Brain pericyte (primary cell): ENCODE results near the gene COQ3.
"Not testable (repeated sequence)": the region's sequence is repeated elsewhere in the genome, so short reads cannot be mapped to it uniquely, and the experiment has no call there.

Experiments
- DNase-seq: peaks from one replicate; pipeline ENCODE4 v3.0.0-alpha.2; 2012; ENCODE audit warnings: low read depth, low spot score

COQ3 gene

DNA sequence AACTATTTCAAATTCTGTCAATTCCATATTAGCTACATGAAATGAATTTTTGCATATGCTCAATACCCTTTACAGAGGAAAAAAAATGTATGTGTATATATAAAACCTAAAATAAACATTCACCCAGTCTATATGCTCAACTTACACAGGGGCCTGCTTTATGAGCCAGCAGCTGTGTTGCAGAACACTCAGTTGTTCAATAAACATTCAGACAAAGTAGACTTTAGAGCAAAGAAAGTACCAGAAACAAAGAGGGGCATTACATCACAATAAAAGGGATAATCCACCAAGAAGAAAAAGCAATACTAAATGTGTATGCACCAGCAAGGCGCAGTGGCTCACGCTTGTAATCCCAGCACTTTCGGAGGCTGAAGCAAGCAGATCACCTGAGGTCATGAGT is 9.5 kb downstream of the COQ3 start:
- no peak for DNase-seq

DNA sequence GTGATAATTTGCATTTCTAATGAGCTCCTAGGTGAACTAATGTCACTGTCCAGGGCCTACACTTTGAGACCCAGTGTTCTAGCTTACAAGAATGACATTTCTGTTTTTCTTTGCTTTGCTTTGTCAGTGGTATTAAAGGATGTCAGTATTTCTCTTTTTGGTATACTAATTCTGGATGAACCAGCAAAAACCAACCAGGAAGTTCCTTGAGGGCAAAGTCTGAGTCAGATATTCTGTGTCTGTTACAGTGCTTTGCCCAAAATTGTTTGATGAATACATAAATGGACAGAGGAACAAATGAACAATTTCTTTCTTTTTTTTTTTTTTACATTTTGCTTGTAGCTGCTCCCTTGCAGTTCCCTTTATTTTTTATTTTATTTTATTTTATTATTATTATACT is 15.4 kb downstream of the COQ3 start:
- no peak for DNase-seq

DNA sequence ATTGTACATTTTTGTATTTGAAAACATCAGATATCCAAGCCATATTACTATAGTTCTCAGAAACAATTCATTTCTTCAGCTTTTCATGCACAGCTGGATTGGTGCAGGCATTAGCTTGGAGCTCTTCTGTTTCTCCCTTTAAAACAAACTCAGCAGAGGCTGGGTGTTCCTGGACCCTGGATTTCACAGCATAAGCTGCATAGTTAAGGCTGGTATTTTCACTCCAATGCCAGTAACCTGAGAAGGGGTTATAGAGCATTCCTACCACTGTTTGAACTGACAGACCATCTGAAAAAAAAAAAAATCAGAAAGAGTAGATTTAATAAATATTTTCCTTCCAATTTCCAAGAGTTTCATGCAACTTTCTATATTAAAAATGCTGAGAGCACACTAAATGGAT is 24.5 kb downstream of the COQ3 start:
- no peak for DNase-seq

DNA sequence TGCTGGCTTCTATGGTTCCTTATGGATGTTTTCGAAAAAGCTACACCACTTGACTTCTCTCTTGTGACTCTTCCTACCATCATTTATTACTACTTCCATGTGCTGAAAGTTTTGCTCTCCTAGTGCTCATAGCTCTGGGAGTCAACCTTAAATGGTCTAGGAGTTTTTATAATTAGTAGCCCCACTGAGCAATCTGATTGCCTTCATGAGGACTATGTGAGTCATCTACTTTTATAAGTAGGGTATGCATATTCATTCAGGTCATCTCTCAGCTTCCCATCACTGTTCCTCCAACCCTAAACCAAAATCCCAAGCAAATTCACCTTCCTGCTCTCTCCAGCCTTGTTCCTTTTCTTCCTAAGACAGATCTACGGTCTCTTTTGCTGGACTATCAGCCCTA is 27.1 kb downstream of the COQ3 start:
- no peak for DNase-seq

DNA sequence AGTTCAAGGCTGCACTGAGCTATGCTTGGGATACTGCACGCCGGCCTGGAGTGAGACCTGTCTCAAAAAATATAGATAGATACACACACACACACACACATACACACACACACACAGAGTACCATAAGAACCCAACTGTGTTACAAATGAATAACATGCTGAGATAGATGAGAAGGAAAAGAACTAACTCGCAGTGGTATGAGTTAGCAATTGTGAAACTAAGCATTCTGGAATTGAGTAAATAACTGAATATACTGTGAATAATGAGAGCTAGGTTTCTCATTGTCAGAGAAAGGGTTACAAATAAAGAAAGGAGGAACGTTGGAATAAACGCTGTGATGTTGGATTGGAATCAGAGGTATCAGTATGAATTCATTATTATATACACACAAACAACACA is 30.0 kb downstream of the COQ3 start:
- no peak for DNase-seq

DNA sequence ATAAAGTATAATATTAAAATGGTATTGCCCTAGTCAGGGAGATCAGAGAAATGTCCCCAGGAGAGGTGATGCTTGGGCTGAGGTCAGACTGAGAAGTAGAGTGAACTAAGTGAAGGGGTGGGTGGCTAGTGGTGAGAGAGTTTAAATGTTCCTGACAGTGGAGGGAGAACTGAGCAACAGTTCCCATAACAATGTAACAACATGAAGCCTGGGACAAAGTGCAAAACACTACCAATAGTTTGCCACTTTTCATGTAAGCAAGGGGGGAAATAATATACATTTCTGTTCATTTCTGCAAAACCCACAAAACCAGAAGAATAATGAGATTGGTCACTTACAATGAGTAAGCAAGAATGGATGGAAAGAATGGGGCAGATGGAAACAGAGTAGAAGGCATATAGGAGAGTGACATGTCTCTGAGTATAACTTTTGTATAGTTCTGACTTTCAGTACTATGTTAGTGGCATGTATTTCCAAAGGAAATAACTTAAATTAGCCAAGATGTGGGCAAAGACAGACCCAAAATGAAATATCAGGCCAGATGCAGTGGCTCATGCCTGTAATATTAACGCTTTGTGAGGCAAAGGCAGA is 31.2 kb downstream of the COQ3 start:
- no peak for DNase-seq

DNA sequence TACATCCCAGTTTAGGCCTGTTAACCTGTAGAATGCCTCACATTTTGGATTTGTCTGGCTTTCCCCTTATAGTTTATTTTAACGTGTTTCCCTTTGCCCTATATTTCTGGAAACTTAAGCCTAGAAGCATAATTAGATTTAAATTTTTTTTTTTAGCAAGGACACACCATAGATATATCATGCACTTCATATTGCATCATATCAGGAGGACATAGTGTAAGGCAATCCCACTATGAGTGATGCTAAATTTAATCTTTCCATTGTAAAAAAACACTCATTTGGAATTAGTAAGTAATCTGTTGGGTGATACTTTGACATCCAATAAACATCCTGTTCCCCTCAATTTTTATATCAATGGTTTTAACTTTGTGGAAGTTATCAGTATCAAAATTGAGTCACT is 34.2 kb downstream of the COQ3 start:
- no peak for DNase-seq

DNA sequence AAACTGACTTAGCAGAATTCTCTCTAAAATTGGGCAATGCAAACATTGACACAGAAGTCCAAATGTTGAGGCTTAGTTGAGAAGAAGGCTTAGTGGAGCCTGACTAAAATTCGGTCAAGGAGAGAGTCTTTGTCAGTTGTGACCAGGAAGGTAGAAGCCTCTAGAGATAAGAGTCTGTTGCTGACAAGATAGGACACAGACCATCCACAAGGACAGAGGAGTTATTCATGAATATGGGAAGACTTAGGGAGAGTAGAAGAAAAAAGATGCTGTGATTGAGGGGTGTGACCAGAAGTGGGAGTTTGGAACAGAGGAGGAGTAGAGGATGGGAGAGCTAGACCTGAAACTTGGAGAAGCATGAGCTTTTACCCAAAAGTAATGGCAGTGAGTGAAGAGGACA is 37.4 kb downstream of the COQ3 start:
- DNase-seq, result no peak

DNA sequence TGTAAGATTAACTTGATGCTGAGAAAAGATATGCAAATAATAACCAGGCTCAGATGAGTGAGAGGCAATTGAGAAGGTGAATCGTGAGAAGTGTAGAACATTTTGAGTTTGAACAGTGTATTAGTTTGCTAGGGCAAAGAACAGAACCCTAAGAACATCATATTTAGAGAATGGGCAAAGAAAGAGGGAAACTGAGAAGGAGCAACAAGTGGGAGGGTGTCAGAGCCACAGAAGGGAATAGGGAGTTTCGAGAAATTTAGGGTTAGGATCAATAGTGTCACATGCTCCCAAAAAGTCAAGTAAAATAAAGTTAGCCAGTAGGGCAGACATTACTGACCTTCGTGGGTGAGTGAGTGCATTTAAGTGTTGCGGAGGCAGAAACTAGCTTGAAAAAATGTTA is 39.0 kb downstream of the COQ3 start:
- DNase-seq, result no peak

DNA sequence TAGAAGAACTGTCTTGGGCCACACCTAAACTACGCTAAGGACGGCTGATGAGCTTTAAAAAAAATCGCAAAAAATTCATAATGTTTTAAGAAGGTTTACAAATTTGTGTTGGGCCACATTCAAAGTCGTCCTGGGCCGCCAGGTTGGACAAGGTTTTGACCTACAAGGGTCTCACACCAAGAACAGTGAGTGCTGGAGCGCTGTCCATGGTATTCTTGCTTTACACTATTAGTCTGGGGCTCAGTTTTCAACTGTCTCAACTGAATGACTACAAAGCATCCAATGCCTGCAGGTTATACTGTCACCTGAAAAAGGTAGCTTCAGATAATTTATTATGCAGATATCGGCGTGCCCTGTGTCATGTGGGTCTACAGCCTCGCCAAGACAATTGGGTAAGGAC is 40.9 kb downstream of the COQ3 start:
- no peak for DNase-seq

DNA sequence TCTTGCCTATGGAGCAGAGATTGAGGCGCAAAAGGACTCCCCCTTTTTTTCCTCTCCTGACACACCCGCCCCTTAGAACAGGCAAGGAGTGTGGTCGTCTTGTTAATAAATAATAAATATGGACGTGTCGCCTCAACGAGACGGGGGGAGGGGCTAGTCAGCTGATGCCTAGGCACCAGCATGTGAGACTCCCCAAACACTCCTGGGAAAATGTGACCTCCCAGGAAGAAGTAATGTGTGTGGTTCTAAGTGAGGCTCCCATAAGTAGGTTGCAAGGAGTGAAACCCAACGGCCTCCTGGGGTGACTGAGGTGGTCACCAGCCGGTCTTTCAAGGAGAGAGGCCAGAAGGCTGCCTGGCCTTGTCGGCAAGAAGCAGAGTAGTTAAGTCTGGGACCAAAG is 43.4 kb downstream of the COQ3 start:
- no peak for DNase-seq

DNA sequence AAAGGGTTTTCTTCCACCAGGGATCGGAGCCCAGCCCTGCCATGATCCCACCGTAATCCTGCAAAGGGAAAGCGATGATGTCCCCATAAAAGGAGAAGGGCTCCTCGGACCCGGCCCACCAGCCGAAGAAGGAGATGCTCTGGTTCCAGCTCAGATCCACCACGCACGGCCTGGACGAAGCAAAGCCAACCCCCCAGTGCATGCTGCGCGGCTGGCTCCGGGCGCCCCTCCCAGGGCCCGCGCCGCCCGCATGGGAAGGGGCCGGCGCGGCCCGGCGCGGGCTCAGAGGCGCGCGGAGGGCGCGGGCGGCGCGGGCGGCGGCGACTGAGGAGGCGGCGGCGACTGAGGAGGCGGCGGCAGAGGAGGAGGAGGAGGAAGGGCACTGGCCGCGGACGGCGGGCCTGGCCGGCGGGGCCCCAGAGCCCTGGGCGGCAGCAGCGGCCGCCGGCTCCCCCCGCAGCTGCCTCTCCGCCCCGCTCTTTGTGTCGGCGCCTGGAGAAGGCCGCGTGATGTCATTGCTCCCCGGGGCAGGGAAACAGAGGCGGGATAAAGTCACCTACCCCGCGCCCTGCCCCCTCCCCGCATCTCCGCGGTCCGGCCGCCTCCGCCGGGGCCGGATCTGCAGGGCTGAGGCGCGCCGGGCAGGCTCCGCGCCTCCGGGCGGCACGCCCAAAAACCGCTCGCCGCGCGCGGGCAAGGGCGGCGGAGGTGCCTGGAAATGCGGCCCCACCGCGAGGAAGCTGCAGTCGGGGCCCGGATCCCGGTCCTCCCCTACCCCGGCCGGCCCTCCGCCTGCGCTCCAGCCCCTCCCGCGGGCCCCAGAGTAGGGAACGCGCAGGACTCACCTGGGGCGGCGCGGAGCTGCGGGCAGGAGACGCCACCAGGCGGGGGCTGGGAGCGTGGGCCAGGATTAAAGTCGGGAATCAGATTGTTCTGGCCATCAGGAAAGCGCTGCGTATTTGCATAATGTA is 44.5 kb downstream of the COQ3 start, which contains the start of gene FAXC:
TSS of gene FAXC (minus strand) at position 504 of the 971 bp plus-strand sequence. CDS start at position 202, 302 bp downstream.
- DNase-seq, result no peak

DNA sequence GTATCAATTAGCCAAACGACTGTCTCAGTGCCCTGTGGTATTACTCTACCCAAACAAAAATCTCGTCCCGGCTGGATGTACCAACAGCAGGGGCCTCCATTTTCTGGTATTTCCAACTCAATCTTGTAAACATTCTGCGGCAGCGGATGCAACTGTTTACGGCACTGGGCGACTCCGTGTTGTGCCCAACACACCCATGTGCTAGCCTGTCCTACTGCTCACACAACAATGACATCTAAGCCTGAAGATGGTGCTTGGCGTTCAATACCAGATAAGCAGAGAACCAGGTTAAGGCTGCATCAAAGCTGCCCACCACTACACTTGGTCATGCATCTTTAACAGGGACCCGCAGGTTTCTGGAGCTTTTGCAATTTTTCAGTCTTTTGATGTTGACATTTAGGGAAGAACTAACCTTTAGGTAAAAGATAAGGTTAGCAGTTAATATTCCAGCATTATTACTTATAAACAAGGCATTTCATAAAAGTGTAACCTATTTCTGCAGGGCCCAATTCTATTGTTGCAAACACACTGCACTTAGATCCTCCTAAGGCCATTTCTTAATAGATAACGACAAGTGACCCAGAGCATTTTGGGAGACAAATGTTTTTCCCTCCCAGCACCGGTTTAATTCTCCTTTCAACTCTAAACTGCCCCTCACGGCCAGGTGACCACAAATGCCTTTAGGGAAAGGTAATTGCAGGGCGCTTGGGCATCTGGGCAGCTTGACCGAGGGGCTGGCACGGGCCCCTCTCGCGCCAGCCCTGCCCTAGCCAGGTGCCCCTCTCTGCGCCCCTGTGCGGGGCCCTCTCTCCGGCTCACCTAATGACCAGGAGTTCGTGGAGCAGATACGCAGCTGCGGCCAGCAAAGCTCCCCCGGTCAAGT is 45.5 kb downstream of the COQ3 start:
- no peak for DNase-seq

DNA sequence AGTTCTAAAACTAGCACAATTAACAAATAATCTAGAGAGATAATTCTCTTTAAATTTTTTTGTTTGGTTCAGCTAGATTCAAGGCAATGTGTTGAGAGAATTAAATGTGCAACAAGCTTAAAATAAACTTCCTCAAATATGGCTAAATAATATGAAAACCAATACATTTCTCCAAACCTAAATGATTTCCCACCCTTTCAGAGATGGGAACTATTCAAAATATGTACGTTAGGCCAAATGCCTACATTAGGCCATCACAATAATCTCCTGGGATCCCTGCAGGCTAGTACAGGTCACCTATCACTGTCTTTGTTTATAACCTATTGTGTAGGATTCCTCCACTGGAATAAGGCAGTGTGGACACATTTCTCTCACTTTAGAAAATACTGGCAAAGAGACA is 46.2 kb downstream of the COQ3 start:
- DNase-seq, result no peak

DNA sequence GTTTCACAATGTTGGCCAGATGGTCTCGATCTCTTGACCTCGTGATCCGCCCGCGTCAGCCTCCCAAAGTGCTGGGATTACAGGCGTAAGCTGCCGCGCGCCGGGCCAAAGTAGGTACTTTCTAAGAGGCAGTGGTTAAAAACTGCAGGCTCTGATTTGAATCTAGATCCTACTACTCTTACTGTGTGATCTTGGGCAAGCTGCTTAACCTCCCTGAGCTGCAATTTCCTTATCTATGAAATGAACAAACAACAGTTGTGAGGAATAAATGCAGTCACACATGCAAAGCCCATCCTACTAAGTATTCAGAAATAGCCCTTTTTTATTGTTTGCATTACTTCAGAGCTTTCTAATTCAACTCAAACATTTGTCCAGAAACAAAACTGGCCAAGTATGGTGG is 47.4 kb downstream of the COQ3 start:
- DNase-seq, result no peak

DNA sequence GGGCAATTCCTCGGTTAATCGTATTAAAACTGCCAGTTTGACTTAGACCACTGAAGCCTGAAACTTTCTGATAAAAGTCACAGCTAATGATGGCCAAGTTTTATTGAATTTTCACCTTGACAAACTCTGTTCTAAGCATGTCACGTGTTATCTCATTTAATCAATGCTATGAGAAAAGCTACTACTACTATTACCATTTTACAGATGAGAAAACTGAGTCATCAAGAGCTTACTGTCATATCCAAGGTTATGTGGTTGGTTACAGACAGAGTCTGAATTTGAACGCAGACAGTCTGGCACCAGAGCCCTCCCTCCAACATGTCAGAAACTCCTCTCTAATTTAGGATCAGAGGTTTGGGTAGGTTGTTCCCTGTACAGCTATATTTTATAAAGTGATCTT is 48.8 kb downstream of the COQ3 start:
- DNase-seq, result no peak

DNA sequence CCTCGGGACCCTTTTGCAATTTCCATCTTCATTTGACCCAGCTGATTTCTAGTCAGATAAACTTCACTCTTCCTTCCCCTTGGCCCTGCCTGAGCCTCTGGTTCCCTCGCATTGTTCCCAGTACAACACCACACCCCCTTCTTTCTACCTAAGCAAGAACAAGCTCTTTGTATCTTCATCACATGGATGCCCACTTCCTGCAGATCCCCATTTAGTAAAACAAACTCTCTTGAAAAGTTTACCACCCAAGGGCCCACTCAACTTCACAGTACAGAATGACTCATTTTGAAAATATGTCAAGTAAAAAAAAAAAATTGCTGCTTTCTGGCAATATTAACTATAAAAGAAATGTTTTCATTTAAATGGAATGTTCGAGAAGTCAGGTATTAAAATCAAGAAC is 49.7 kb downstream of the COQ3 start:
- no peak for DNase-seq

DNA sequence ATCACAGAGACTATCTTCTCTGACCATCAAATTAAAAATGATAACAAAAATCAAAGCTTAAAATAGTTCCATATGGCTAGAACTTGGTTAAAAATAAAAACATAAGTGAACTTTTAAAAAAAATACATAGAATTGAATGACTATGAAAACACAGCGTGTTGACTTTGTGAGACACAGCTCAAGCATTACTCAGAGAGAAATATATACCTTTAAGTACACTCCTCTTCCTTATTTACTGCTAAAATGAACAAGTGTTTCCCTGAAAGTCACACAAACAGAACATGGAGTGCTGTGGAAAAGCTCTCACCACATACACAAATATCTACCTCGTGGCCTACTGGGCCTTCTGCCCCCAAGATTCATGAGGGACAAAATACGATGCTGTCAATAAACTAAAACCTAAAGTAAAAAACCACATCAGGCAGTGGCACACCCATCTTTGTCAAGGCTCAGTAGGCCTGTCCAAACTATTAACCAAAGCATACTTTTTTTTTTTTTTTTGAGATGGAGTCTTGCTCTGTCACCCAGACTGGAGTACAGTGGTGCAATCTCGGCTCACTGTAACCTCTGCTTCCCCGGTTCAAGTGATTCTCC is 52.0 kb downstream of the COQ3 start:
- no peak for DNase-seq

DNA sequence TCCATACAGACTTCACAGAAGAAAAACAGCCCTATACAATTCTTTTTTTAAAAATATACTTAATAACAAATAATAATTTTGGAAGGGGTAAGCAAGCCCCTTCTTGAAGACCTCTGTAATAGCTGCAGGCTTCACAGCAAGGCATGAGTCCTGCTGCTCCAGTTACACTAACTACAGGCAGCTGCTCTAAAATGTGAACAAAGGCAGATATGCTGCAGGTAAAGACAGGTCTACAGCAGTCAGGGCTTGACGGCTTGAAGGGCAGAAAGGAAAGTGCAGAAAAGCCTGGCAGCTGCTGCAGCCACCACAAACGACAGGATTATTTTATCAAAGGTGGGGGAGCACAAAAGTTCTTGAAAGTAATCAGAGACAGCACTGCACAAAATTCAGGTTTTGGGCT is 55.8 kb downstream of the COQ3 start:
- DNase-seq, result no peak

DNA sequence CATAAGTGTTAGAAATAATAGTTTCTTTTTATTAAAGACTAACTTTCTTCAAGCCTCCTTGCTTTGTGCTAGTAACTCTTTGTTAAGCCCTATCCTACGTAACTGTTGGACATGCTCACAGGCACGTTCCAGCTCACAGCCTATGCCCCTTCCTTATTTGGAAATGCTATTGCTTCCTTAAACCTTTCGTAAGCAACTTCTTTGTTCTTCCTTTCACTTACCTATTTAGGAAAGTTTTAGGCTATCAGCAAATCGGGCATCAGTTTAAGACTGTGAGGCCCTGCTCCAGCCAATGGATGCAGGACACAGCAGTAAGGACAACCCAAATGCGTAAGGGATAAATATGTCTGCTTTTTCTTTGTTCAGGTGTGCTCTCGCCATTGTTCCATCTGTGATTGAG is 58.7 kb downstream of the COQ3 start:
- DNase-seq, result not testable (repeated sequence)

DNA sequence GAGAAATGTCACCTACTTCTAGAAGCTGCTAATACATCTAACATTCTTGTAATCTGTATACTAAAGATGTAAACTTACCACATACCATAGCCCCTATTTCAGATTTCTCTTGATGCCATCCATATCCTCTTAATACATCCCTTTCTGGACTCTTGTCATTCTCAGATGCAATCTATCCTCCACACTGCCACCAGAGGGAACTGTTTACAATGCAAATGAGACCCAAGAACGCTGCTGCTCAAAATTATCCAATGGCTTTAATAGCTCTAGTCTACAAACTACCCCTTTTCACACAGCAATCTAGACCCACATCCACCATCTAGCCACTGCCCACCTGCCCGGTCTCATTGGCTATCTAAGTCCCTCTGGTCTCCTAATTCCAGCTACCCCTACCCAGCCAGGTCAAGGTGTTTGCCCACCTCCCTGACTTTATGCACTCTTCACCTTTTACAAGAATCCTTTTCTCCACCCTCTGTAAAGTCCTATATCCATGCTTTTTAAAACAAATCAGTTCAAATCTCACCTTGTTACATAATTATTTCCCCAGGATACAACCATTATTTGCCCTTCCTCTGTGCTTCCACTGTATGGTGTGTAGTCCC is 59.4 kb downstream of the COQ3 start:
- no peak for DNase-seq
